GM23248 (cell line): ENCODE data around the gene BAIAP2. TPM values are rescaled to one million over a fixed set of nuclear protein-coding genes. Genes with fewer than 3 reads are reported as not detected.

Experiments used
- DNase-seq: peaks from one replicate; pipeline ENCODE4 v3.0.0-alpha.2; 2015
- H2AFZ ChIP-seq: fragments of 200-600 bp; sonication (generic); 2 replicates; pipeline ENCODE4 v1.6.1; 2016; ENCODE audit warnings: antibody characterized with exemption
- H3F3A ChIP-seq: fragments of 200-600 bp; sonication (generic); 2 replicates; pipeline ENCODE4 v1.6.1; 2016; ENCODE audit warnings: mild to moderate bottlenecking, antibody characterized with exemption, mixed run types; ENCODE audit not compliant: insufficient read depth
- H3K27ac ChIP-seq: fragments of 200-600 bp; sonication (generic); 2 replicates; pipeline ENCODE4 v1.5.1; 2016; ENCODE audit warnings: mild to moderate bottlenecking
- H3K27me3 ChIP-seq: fragments of 200-600 bp; sonication (generic); replicated peaks from 2 replicates; pipeline ENCODE4 v1.6.1; 2016; ENCODE audit warnings: mild to moderate bottlenecking; ENCODE audit not compliant: insufficient read depth
- H3K36me3 ChIP-seq: fragments of 200-600 bp; sonication (generic); 2 replicates; pipeline ENCODE4 v1.6.1; 2016; ENCODE audit warnings: low read depth, mild to moderate bottlenecking
- H3K4me1 ChIP-seq: fragments of 200-600 bp; sonication (generic); 2 replicates; pipeline ENCODE4 v1.6.1; 2016; ENCODE audit warnings: mild to moderate bottlenecking; ENCODE audit not compliant: insufficient read depth
- H3K4me2 ChIP-seq: fragments of 200-600 bp; sonication (generic); one replicate; pipeline ENCODE4 v1.6.1; 2016; ENCODE audit warnings: mild to moderate bottlenecking; ENCODE audit not compliant: unreplicated experiment
- H3K4me3 ChIP-seq: fragments of 200-600 bp; sonication (generic); 2 replicates; pipeline ENCODE4 v1.5.1; 2016; ENCODE audit warnings: mild to moderate bottlenecking
- H3K79me2 ChIP-seq: fragments of 200-600 bp; sonication (generic); 2 replicates; pipeline ENCODE4 v1.6.1; 2016; ENCODE audit warnings: mild to moderate bottlenecking; ENCODE audit not compliant: insufficient read depth
- H3K9ac ChIP-seq: fragments of 200-600 bp; sonication (generic); 2 replicates; pipeline ENCODE4 v1.6.1; 2016; ENCODE audit warnings: mild to moderate bottlenecking
- H3K9me2 ChIP-seq: fragments of 200-600 bp; sonication (generic); 2 replicates; pipeline ENCODE4 v1.6.1; 2016; ENCODE audit warnings: mixed run types, mild to moderate bottlenecking, moderate library complexity; ENCODE audit not compliant: insufficient read depth
- H3K9me3 ChIP-seq: fragments of 200-600 bp; sonication (generic); one replicate; pipeline ENCODE4 v1.6.1; 2017; ENCODE audit warnings: low read depth
- H4K20me1 ChIP-seq: fragments of 200-600 bp; sonication (generic); 2 replicates; pipeline ENCODE4 v1.6.0; 2016; ENCODE audit not compliant: insufficient read depth
- EZH2 ChIP-seq: fragments of 200-600 bp; sonication (generic); IDR thresholded peaks from 2 replicates; pipeline ENCODE4 v1.6.1; 2018; ENCODE audit warnings: antibody characterized with exemption, mild to moderate bottlenecking; ENCODE audit not compliant: insufficient read depth, poor library complexity, severe bottlenecking
- EZH2phosphoT487 ChIP-seq: fragments of 200-600 bp; sonication (generic); IDR thresholded peaks from 2 replicates; pipeline ENCODE4 v1.6.1; 2018; ENCODE audit warnings: antibody characterized with exemption, moderate library complexity, mild to moderate bottlenecking, low read depth; ENCODE audit not compliant: insufficient read depth
- whole genome bisulfite sequencing, 2 experiments: methylation state at CpG; one replicate each; pipeline ENCODE4 v1.1.6; 2015 to 2017; ENCODE audit warnings: low lambda C conversion rate in 2 of 2, low coverage in 1 of 2; ENCODE audit errors: missing lambda C conversion rate in 2 of 2; 5-methylcytosine and 5-hydroxymethylcytosine counted together
- in situ Hi-C: fragments of 300-500 bp; cut with MboI; formaldehyde crosslinking; loops from 2 replicates; pipeline ENCODE4 v1.15.0; 2020
- polyA plus RNA-seq: library from polyadenylated mRNA; unstranded; fragments of >200 nt; fragmentation: Nextera tagmentation; extraction: Ambion mirVana; gene quantifications from 2 replicates; pipeline ENCODE4 v1.2.1, GENCODE V29; 2016
- total RNA-seq: library from RNA; depleted of rRNA; stranded (reverse); fragments of >200 nt; shearing (Covaris generic); gene quantifications from 2 replicates; pipeline ENCODE4 v1.2.3, GENCODE V29; 2014

Gene BAIAP2
- total and polyA plus RNA-seq, 2 experiments from 2014 or later, result 28.2 to 31.7 TPM

- TF ChIP-seq EZH2, result no peak
Measured at GRCh38 chr17:81062014-81062780, 27.2 kb downstream of the BAIAP2 start.

GRCh38 chr17:81063106-81064093 is 28.4 kb downstream of the BAIAP2 start:
- no peak overlapping the region for H2AFZ ChIP-seq
- peaks cover 17% of the 10 kb centered on the region for H3K4me1 ChIP-seq
- no peak overlapping the region for H3K4me3 ChIP-seq
- no peaks in the 10 kb centered on the region; the same call in 1 of the 2 replicates for H3K36me3 ChIP-seq
- 86 to 88% methylated on average over 21 to 22 of the region's 22 CpGs for WGBS, 2 experiments
- no peaks in the 10 kb centered on the region for H3K9me2 ChIP-seq
- in situ Hi-C loops, result no loop called here
- peak overlapping the region; percentile 61; the same call in 1 of the 2 replicates for H3K9ac ChIP-seq
- TF ChIP-seq EZH2 (no peak), EZH2phosphoT487 (no peak)
- DNase-seq, result no peak
- no peaks in the 10 kb centered on the region; the same call in 1 of the 2 replicates for H3K79me2 ChIP-seq
- peaks cover 8% of the 10 kb centered on the region; the same call in 1 of the 2 replicates for H3F3A ChIP-seq
- H4K20me1 ChIP-seq, result no peaks in the 10 kb centered on the region
- no peak overlapping the region for H3K4me2 ChIP-seq
- no peak overlapping the region for H3K27ac ChIP-seq
- H3K27me3 ChIP-seq, result no peaks in the 10 kb centered on the region
- H3K9me3 ChIP-seq, result no peaks in the 10 kb centered on the region

More at GRCh38 chr17:81062014-81062780, 27.2 kb downstream of the BAIAP2 start:
- no peaks in the 10 kb centered on the region; the same call in 1 of the 2 replicates for H3K79me2 ChIP-seq
- WGBS, 2 experiments, result 92 to 95% methylated on average over 19 of the region's 19 CpGs
- H3K4me1 ChIP-seq, result peaks cover 17% of the 10 kb centered on the region
- no peaks in the 10 kb centered on the region for H3K9me3 ChIP-seq
- no peaks in the 10 kb centered on the region for H3K27me3 ChIP-seq
- no peaks in the 10 kb centered on the region; the same call in 1 of the 2 replicates for H3K36me3 ChIP-seq
- H3K4me3 ChIP-seq, result no peak overlapping the region
- H3K4me2 ChIP-seq, result no peak overlapping the region
- no peak for DNase-seq
- H3K9ac ChIP-seq, result no peak overlapping the region
- no peaks in the 10 kb centered on the region for H4K20me1 ChIP-seq
- H3F3A ChIP-seq, result peaks cover 8% of the 10 kb centered on the region; the same call in 1 of the 2 replicates
- no peaks in the 10 kb centered on the region for H3K9me2 ChIP-seq
- H2AFZ ChIP-seq, result no peak overlapping the region
- no peak overlapping the region for H3K27ac ChIP-seq
- in situ Hi-C loops, result no loop called here

GRCh38 chr17:81064678-81065475 is 29.9 kb downstream of the BAIAP2 start:
- H3K79me2 ChIP-seq, result peaks cover 5% of the 10 kb centered on the region; the same call in 1 of the 2 replicates
- peak overlapping the region; percentile 6; the same call in 1 of the 2 replicates for H3K4me3 ChIP-seq
- 29 to 33% methylated on average over 19 of the region's 19 CpGs for WGBS, 2 experiments
- peak overlapping the region; percentile 50; the same call in 1 of the 2 replicates for H2AFZ ChIP-seq
- no peaks in the 10 kb centered on the region for H4K20me1 ChIP-seq
- DNase-seq, result peak; percentile 88
- H3K4me2 ChIP-seq, result peak overlapping the region; percentile 56
- in situ Hi-C loops, result no loop called here
- H3K9me3 ChIP-seq, result no peaks in the 10 kb centered on the region
- H3K27ac ChIP-seq, result peak overlapping the region; percentile 74
- H3K27me3 ChIP-seq, result no peaks in the 10 kb centered on the region
- H3K36me3 ChIP-seq, result no peaks in the 10 kb centered on the region
- TF ChIP-seq EZH2 (no peak), EZH2phosphoT487 (no peak)
- peaks cover 17% of the 10 kb centered on the region for H3K4me1 ChIP-seq
- no peaks in the 10 kb centered on the region for H3K9me2 ChIP-seq
- peak overlapping the region; percentile 61 for H3K9ac ChIP-seq
- H3F3A ChIP-seq, result peaks cover 8% of the 10 kb centered on the region; the same call in 1 of the 2 replicates
